GM18511 (cell line): ENCODE results near the gene ETFB.

Source experiments
- ATAC-seq: cut with Tn5 transposase; IDR thresholded peaks from one replicate; pipeline ENCODE4 v1.9.1; 2021; ENCODE audit warnings: mild to moderate bottlenecking, moderate library complexity; ENCODE audit not compliant: unreplicated experiment

Gene ETFB

DNA sequence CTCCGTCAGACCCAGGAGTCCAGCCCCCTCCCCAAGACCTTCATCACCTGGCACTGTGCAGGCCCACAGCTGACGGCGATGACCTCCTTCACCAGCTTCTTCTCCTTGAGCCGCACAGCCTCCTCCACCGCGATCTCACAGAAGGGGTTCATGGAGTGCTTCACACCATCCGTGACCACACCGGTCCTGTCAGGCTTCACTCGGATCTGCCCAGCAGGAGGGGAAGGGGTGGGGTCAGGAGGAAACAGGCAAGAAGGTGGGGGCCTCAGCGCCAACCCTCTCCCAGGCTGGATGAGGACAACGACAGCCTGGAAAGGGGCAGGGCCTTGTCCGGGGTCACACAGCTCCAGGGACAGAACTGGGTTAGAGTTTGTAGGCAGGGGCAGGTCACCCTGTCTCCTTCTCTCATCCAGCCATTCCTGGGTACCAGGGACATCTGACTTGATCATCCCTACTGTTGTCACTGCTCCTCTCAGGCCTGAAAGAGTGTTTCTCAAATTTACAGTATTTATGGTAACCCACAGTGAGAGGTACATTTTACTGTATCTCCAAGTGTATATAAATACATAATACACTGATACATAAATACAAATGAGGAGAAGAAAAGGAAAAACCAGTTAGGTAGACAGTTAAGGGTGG lies 12.0 kb downstream of the ETFB start:
- ATAC-seq, result no peak

DNA sequence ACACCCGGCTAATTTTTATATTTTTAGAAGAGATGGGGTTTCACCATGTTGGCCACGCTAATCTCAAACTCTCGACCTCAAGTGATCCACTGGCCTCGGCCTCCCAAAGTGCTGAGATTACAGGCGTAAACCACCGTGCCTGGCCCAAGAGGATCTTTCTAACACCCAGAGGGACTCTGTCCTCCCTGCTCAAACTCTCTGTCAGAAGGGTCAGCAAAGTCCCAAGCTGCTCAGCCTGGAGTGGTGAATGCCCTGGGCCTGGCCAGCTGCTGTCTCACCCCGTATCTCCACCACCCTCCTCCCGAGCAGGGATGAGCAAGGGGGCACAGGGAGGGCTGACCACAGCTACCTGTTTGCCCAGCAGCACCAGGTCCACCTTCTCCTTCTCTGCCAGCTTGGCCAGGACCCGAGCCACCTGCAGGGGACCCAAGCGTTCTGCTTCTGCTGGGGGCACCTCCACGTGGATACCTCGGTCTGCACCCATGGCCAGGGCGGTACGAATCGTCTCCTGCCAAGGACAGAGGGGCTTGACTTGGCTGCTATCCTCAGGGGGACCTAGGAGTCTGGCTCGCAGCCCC lies 13.3 kb downstream of the ETFB start:
- no peak for ATAC-seq

DNA sequence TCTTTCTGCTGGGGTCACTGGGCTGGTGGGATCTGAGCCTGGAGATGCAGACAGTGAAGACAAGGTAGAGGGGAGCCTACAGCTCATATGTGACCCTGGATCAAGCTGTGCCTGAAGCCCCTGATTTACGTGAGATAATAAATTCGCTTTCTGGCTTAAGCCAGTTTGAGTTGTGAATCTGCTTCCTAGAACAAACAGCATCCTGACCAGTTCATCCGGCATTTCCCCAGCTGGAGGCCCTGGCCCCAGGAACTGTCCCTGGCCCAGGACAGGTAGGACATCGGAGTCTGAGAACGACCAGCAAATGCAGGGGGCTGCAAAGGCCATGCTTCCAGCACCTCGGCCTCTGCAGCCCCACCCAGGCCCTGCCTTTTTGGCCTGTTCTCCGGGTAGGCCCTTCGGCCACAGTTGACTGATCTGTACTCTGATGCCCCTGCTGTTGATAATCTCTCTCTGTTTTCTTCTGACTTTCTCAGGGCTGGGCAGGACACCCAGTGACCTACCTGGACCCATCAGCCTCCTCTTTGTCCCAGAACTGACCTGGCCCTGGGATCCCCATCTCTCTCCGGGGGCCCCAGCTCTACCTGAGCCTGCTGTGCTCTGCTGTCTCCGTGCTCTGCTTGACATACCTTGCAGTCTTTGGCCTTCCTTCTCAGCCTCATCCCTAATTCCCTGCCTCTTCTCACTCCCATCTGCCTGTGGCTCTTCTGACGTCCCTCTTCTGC lies 14.8 kb downstream of the ETFB start:
- no peak for ATAC-seq

DNA sequence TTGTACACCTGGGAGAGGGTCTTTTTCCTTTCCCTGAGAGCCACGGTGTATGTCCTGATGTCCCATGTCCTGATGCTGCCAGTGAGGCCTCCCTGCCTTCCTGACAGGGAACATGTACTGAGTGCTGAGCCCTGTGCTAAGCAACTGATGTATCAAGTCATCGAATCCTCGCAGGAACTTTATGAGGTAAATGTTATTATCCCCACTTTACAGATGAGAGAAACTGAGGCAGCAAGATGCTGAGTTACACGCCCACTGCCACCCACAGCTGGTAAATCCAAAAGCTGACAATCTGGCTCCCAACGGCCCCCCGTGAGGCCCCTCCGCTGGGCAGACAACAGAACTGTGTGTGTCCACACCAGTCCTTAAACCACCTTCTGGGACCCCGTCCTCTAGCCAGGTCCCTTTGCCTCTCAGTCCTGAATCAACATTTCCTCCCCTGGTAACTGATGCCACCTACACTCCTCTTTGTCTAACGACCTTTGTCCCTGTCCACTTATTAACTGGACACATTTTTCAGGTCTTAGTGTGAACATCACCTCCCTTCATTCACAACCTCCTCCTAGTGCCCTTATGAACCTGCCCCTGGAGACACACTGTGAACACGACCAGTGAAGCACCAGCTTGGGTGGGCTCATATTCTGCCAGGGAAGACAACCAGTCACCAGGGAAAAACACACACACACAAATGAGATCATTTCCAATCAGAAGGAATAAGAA lies 18.8 kb downstream of the ETFB start:
- no peak for ATAC-seq

- no peak for ATAC-seq
These were observed 19.4 kb downstream of the ETFB start for GRCh38 chr19:51346742-51347141.

DNA sequence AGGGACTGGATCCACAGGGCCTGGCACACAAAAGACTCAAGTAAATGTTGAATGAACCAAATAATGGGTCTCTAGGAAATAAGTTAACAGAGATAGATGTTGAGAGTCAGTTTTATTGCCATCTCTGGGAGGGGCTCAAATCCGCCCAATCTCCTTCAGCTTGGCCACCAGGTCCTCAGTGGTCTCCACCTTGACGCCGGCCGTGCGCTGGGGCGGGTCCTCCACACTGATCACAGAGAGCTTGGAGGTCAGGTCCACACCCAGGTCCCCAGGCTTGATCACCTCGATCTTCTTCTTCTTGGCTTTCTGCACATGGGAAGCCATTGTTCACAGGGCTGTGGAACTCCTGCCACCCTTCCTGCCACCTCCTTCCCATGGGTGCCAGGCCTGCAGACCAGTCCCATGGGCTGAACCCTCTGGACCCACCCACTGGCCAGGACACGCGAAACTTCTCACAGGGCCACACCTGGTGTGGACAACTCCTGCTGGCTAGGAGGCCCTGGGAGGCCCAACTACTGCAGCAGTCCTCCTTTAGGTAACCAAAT lies 21.0 kb downstream of the ETFB start:
- no peak for ATAC-seq

DNA sequence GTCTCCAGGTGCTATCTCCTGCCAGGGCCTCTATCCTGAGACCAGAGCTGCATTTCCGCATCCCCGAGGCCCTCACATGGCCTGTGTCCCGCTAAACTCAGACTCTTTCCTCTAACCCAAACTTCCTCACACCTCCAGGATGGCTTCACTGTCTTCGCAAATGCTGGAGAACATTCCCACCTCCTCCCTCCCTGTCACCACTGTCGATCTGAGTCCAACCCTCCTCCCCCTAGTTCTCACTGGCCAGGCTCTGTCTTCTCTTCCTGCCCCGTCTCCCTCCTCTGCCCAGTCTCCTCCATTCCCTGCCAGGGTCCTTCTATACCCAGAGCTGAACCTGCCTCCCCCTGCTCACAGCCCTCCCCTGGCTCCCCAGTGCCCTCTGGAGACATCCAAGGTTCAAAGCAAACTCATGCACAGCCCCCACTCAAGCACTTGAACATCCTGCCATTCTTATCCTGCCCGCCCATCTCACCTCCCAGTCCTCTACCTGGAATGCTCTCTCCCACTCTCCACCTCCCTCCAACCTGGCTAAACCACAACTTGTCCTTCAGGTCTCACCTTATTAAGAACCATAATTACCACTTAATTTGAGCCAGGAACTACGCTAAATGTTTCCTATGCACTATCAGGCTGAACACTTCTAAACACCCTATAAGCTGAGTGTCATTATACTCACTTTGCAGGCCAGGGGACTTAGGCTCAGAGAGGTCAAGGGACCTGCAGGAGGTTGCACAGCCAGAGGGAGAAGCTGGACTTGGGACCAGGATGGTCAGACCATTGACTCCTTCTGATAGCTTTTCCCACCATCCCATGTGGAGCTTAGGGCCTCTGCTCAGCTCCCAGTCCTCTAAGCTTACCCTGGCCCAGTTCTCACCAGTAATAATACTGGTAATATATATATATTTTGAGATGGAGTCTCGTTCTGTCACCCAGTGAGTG lies 23.3 kb downstream of the ETFB start:
- ATAC-seq, result no peak

DNA sequence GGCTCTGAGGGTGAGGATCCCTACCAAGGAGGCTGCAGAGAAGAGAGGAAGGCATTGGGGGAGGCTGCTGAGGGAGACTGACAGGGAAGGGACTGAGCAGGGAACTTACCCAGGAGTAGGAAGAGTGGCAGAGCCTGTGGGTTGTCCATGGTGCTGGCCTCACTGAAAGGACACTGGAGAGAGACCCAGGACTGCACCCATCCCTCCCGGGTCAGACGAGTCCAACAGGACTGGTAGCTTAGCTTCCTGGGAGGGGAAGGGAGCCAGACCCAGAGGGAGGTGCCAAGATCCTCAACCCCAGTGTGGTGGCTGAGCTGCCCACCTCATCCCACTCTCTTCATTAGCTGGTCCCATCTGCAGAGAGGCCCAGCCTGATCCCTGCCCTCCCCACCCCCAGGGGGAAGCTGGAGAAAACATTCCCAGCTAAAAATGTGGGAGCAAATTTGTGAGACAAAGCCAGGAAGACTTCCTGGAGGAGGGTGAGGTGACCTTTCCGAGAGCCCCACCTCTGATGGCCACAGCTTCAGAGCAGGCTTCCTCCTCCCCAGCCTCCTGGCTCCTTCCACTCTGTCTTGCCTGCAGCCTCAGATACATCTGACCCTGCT lies 24.1 kb downstream of the ETFB start, which contains the start of gene VSIG10L:
VSIG10L (minus strand) TSS at position 164 of the 605 bp plus-strand sequence; CDS start at position 149, 15 bp downstream.
- ATAC-seq, result no peak

- no peak for ATAC-seq
These were observed 25.1 kb downstream of the ETFB start for GRCh38 chr19:51341066-51341465.

- peak; percentile 54 for ATAC-seq
These were observed 26.2 kb downstream of the ETFB start for GRCh38 chr19:51339687-51340656.

GRCh38 chr19:51339313-51339686 lies 26.9 kb downstream of the ETFB start:
- peak; percentile 9 for ATAC-seq

DNA sequence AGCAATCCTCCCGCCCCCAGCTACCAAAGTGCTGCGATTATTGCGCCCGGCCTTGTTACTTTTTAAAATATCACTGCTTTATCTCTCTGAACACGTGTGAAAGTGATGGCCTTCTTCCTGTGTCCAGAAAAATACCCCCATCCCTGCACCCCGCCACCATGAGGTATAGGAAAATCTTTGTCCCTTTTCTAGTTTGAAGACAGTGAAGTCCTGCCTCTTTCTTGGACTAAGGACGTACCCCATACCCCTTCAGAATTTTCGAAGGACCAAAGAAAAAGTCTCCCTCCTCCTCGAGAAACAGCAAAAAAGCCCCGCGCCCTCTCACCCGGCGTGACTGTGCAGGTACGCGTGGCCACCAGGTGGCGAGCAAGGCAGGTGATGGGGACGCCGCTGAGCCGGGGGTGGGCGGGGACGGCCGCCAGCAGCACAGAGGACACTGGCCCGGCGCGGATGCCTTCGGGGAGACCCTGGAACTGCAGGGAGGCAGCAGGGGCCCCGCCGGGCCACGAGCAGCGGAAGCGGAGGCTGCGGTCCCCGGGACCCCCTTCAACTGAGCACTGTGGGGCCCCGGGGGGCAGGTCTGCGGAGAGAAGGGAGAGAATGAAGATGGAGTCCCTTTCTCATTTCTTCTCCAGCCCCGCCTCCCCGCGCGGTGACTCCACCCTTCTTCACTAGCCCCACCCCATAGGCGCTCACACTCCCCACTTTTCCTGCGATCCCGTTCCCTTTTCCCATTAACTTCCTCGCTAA lies 27.4 kb downstream of the ETFB start:
- peak; percentile 67 for ATAC-seq

GRCh38 chr19:51337861-51338562 lies 28.2 kb downstream of the ETFB start:
- ATAC-seq, result no peak

DNA sequence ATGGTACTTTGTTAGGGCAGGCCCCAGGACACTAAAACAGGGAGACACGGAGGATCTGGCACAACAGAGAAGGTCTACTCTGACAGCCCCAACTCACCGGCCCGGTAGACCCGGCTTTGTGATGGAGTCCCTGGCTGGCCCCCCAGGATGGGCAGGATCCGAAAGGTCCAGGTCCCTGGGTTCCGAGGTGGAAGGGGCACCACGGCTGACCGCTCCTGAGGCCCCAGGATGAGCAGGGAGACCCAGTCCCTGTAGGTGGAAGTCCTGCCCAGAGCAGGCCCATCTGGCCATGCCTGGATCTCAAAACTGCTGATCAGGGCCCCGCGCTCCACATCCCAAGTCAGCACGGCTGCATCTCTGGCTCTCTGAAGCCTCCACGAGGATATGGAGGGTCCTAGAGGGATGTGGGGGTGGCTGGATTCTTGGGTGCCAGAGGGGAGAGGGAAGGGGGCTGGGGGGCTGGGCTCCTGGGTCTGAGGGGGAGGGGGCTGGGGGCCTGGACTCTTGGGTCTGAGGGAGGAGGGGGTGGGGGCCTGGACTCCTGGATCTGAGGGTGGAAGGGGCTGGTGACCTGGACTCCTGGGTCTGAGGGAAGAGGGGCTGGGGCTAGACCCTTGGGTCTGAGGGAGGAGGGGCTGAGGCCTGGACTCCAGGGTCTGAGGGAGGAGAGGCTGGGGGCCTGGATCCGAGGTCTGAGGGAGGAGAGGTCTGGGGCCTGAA lies 28.9 kb downstream of the ETFB start:
- no peak for ATAC-seq

- no peak for ATAC-seq
These were observed 32.2 kb downstream of the ETFB start for GRCh38 chr19:51333836-51334460.

GRCh38 chr19:51331716-51332115 lies 34.5 kb downstream of the ETFB start:
- ATAC-seq, result no peak
